ENCODE measurements around the gene OBSCN. TPM values are rescaled to one million over a fixed set of nuclear protein-coding genes. Genes with fewer than 3 reads are reported as not detected.
A peak's percentile ranks its signal among the peaks of the same experiment; 100 is the strongest.

OBSCN gene
- total RNA-seq, 2 experiments from 2014 or later, result 29.5 to 45.2 TPM

GRCh38 chr1:228308085-228308601 is 100.3 kb downstream of the OBSCN start:
- Histone ChIP-seq H3K79me2 (ENCODE audit: insufficient read depth, low read depth, low read length) (no peaks in the 10 kb centered on the region), H3K9me3 (ENCODE audit: low read length) (no peaks in the 10 kb centered on the region), H3K4me1 (ENCODE audit: insufficient read depth, low read length, poor library complexity, severe bottlenecking) (no peaks in the 10 kb centered on the region), H2AFZ (ENCODE audit: low read length) (no peak overlapping the region), H3K4me2 (ENCODE audit: low read length) (no peak overlapping the region), H3K27ac (ENCODE audit: low read depth, low read length, poor library complexity, severe bottlenecking) (no peak overlapping the region), H3K9me2 (ENCODE audit: insufficient read depth, low read length) (no peaks in the 10 kb centered on the region), H3K36me3 (ENCODE audit: insufficient read depth, low read length) (no peaks in the 10 kb centered on the region), H3K4me3 (ENCODE audit: low read depth, low read length, poor library complexity, severe bottlenecking) (no peak overlapping the region), H4K20me1 (ENCODE audit: insufficient read depth, low read length) (no peaks in the 10 kb centered on the region)
- CTCF ChIA-PET (ENCODE audit: unreplicated experiment), result no interaction called here
- BruUV-seq (replicated peaks), result no TSS peak
- intact Hi-C loops (cut with micrococcal nuclease; ENCODE audit: unreplicated experiment), result no loop called here
- no peak for DNase-seq (ENCODE audit: low spot score)
- TF ChIP-seq CTCF (conservative IDR thresholded peaks at IDR 0.05; ENCODE audit: low read length), result no peak
- TF ChIP-seq EZH2phosphoT487 (IDR thresholded peaks at IDR 0.05; ENCODE audit: borderline replicate concordance, low read depth, low read length), result no peak
- POLR2A ChIA-PET, result no interaction called here

GRCh38 chr1:228308628-228309325 is 100.9 kb downstream of the OBSCN start:
- H3K36me3 ChIP-seq (ENCODE audit: insufficient read depth, low read length), result no peaks in the 10 kb centered on the region
- no peaks in the 10 kb centered on the region for H3K4me1 ChIP-seq (ENCODE audit: insufficient read depth, low read length, poor library complexity, severe bottlenecking)
- no peak for DNase-seq (ENCODE audit: low spot score)
- POLR2A ChIA-PET, result no interaction called here
- H3K9me3 ChIP-seq (ENCODE audit: low read length), result no peaks in the 10 kb centered on the region
- H3K27ac ChIP-seq (ENCODE audit: low read depth, low read length, poor library complexity, severe bottlenecking), result no peak overlapping the region
- H3K4me2 ChIP-seq (ENCODE audit: low read length), result no peak overlapping the region
- CTCF ChIA-PET (ENCODE audit: unreplicated experiment), result no interaction called here
- TF ChIP-seq CTCF (conservative IDR thresholded peaks at IDR 0.05; ENCODE audit: low read length) (peak; percentile 40), EZH2phosphoT487 (IDR thresholded peaks at IDR 0.05; ENCODE audit: borderline replicate concordance, low read depth, low read length) (no peak)
- no peaks in the 10 kb centered on the region for H3K9me2 ChIP-seq (ENCODE audit: insufficient read depth, low read length)
- no peak overlapping the region for H2AFZ ChIP-seq (ENCODE audit: low read length)
- BruUV-seq (replicated peaks), result no TSS peak
- no peak overlapping the region for H3K4me3 ChIP-seq (ENCODE audit: low read depth, low read length, poor library complexity, severe bottlenecking)
- H3K79me2 ChIP-seq (ENCODE audit: insufficient read depth, low read depth, low read length), result no peaks in the 10 kb centered on the region
- intact Hi-C loops (cut with micrococcal nuclease; ENCODE audit: unreplicated experiment), result no loop called here
- H4K20me1 ChIP-seq (ENCODE audit: insufficient read depth, low read length), result no peaks in the 10 kb centered on the region

GRCh38 chr1:228309326-228310067 is 101.7 kb downstream of the OBSCN start:
- H3K4me3 ChIP-seq (ENCODE audit: low read depth, low read length, poor library complexity, severe bottlenecking), result no peak overlapping the region
- ChIA-PET POLR2A (no interaction called here), CTCF (ENCODE audit: unreplicated experiment) (no interaction called here)
- no peaks in the 10 kb centered on the region for H3K9me3 ChIP-seq (ENCODE audit: low read length)
- no TSS peak for BruUV-seq (replicated peaks)
- DNase-seq (ENCODE audit: low spot score), result no peak
- H3K4me2 ChIP-seq (ENCODE audit: low read length), result no peak overlapping the region
- H3K79me2 ChIP-seq (ENCODE audit: insufficient read depth, low read depth, low read length), result no peaks in the 10 kb centered on the region
- H3K4me1 ChIP-seq (ENCODE audit: insufficient read depth, low read length, poor library complexity, severe bottlenecking), result no peaks in the 10 kb centered on the region
- no peaks in the 10 kb centered on the region for H3K36me3 ChIP-seq (ENCODE audit: insufficient read depth, low read length)
- H3K27ac ChIP-seq (ENCODE audit: low read depth, low read length, poor library complexity, severe bottlenecking), result no peak overlapping the region
- no peaks in the 10 kb centered on the region for H3K9me2 ChIP-seq (ENCODE audit: insufficient read depth, low read length)
- no peaks in the 10 kb centered on the region for H4K20me1 ChIP-seq (ENCODE audit: insufficient read depth, low read length)
- no peak; the same call in 1 of the 2 replicates for TF ChIP-seq CTCF (conservative IDR thresholded peaks at IDR 0.05; ENCODE audit: low read length)
- TF ChIP-seq EZH2phosphoT487 (IDR thresholded peaks at IDR 0.05; ENCODE audit: borderline replicate concordance, low read depth, low read length), result no peak
- H2AFZ ChIP-seq (ENCODE audit: low read length), result no peak overlapping the region
- intact Hi-C loops (cut with micrococcal nuclease; ENCODE audit: unreplicated experiment), result no loop called here

All from OCI-LY7 (cell line).